Stimulated activated CD8-positive, alpha-beta memory T cell treated with anti-CD3 and anti-CD28 coated beads, Interleukin-12 subunit alpha, Interleukin-12 subunit beta, amount 100 ng/mL, for 24 hours (primary cell): ENCODE measurements around the gene ACYP1.
"Not testable (repeated sequence)": the region's sequence is repeated elsewhere in the genome, so short reads cannot be mapped to it uniquely, and the experiment has no call there.

ENCODE experiments used
- DNase-seq: peaks from one replicate; pipeline ENCODE4 v3.0.0-alpha.2; 2020; ENCODE audit errors: extremely low read depth

ACYP1 gene

GRCh38 chr14:75068294-75069120 is 4.7 kb upstream of the ACYP1 start:
- no peak for DNase-seq

DNA sequence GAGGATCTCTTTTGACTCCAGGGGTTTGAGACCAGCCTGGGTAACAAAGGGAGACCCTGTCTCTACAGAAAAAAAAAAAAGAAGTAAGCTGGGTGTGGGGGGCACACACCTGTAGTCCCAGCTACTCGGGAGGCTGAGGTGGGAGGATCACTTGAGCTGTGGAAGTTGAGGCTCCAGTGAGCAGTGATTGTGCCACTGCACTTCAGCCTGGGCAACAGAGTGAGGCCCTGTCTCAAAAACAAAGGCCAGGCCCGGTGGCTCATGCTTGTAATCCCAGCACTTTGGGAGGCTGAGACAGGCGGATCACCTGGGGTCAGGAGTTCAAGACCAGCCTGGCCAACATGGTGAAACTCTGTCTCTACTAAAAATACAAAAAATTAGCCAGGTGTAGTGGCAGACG is 3.9 kb upstream of the ACYP1 start:
- not testable (repeated sequence) for DNase-seq

DNA sequence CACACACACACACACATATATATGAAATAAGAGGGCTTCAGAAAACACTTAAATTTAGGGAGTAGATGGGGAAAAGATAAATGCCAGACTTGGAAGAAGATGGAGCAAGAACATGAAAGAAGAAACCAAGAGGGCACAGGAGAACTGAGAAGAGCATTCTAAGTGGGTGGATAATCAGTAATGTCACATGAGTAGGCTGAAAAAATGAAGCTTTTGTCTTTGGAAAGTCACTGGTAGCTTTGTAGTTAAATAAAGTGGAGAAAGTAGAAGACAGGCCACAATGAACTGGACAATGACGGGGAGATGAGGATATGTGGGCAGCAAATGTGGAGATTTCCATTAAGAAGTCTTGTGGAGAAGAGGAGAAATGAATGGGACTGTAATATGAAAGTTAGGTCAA is 3.4 kb upstream of the ACYP1 start:
- DNase-seq: no peak

GRCh38 chr14:75066691-75067090 is 2.9 kb upstream of the ACYP1 start:
- DNase-seq: no peak

- DNase-seq: no peak
These were observed 362 bp upstream of the ACYP1 start for GRCh38 chr14:75064205-75064567.

DNA sequence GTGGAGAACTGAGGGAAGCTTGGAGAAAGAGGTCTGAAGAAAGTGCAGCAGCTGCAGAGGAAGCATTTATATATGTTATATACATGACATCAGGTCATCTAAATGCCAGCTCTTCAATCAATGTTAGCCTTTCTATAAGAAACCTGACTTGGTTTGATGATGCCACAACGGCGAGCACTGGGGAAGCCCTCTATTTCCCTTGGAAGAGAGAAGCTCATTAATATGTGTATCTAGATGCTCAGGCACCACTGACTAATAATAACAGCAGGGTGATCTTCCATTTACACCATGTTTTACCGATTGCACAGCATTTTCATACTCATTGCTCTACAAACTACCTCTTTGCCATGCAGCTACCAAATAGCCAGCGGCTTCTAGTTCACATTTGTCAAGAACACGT is 811 bp downstream of the ACYP1 start:
- no peak for DNase-seq

GRCh38 chr14:75060420-75060819 is 3.4 kb downstream of the ACYP1 start:
- DNase-seq: no peak

DNA sequence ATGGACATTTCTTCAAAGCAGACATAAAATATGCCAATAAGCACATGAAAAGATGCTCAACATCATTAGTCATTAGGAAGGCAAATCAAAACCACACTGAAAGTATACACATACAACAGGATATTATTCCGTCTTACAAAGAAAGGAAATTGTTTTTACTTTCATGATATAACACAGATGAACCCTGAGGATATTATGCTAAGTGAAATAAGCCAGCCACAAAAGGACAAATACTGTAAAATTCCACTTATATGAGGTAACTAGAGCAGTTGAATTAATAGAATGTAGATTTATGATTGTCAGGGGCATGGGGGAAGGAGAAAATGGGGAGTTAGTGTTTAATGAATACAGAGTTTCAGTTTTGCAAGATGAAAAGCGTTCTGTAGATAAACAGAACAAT is 4.2 kb downstream of the ACYP1 start:
- no peak for DNase-seq

- no peak for DNase-seq
These were observed 9.4 kb downstream of the ACYP1 start for GRCh38 chr14:75054421-75054820.

- no peak for DNase-seq
These were observed 10.2 kb downstream of the ACYP1 start for GRCh38 chr14:75053396-75054291.

DNA sequence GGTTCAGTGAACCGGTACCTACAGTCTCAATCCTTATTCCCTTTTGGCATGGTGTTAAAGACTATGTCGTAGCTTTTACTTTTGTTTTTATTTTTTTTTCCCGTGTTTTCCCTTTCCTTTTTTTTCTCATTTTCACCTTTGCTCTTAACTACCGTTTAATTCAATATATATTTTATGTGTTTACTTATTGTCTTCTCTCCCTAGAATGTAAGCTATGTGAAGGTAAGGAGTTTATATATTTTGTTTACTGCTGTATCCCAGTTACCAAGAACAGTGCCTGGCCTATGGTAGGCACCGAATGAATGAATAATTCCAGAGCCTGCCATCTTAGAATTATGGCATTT is 12.3 kb downstream of the ACYP1 start:
- DNase-seq: no peak

GRCh38 chr14:75050852-75051555 is 12.8 kb downstream of the ACYP1 start, which contains the start of gene MLH3:
Gene MLH3 (minus strand): TSS chr14:75051467. CDS start chr14:75049655, 1,812 bp downstream.
- peak; percentile 43 for DNase-seq

DNA sequence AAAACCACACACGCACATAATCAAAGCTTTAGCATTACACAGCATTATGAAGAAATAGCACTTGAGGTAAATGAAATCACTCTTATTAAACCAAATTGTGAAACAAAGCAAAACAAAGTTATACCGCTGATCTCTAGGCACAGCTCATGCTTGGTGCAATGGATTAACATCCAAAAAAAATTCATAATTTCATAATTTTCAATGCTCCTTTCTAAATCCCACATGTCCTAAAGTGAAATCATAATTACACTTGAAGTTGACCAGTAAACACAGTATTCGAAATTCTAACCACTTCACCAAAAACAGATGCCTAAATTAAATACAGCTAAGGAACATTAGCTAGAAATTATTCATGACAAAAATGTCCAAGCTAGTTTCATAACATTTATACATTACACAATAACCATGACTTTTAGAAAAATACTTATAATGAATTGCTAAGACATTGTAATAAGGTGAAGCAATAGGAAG is 14.1 kb downstream of the ACYP1 start:
- no peak for DNase-seq

- no peak for DNase-seq
These were observed 14.7 kb downstream of the ACYP1 start for GRCh38 chr14:75049136-75049535.

- DNase-seq: no peak
These were observed 15.7 kb downstream of the ACYP1 start for GRCh38 chr14:75048101-75048500.

- no peak for DNase-seq
These were observed 16.3 kb downstream of the ACYP1 start for GRCh38 chr14:75047506-75047905.

DNA sequence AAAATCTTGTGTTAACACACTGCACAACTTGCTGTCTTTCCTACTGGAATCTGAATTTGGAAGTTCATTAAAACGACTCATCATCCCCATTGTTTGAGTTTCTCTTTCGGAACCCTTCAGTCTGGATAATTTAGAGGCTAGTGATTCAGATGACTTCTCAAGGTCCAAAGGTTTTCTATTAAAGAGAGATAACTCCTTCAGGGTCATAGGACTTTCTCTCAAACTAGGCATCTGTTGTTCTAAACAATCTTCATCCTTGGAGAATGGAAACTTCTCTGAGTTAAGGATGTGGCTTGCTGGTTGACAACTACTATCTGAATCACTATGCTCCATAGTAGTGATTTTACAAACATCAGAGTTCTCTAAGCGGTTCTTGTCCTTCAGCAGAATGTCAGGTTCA is 16.9 kb downstream of the ACYP1 start:
- DNase-seq: no peak

GRCh38 chr14:75046275-75046674 is 17.5 kb downstream of the ACYP1 start:
- no peak for DNase-seq

GRCh38 chr14:75044752-75045151 is 19.1 kb downstream of the ACYP1 start:
- no peak for DNase-seq

- no peak for DNase-seq
These were observed 19.5 kb downstream of the ACYP1 start for GRCh38 chr14:75044322-75044721.

- DNase-seq: no peak
These were observed 21.8 kb downstream of the ACYP1 start for GRCh38 chr14:75042035-75042434.

DNA sequence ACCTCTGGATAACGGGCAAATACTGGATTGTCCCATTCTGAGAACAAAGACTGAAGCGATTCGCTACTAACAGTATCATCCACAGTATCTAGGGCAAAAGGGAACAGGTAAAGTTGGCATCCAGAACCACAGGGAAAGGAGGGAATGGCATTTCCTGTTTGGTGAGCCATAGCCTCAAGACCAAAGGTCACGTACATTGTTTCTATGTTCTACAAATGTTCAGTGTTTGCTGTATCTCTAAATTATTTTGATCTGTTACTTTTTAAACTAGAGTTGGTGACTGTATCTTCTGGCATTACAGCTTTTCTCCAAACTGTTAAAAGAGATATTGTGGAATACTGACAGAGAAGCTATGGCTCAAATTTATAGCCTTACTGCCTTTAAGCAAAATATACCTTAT is 22.2 kb downstream of the ACYP1 start:
- no peak for DNase-seq
